ENCODE data around the gene CHRNA1.

GRCh38 chr2:174699993-174700766 lies 64.1 kb downstream of the CHRNA1 start:
- TF ChIP-seq CTCF (IDR thresholded peaks at IDR 0.05): peak; percentile 61 to 75 (median 70)
- no peak for TF ChIP-seq POLR2A (IDR thresholded peaks at IDR 0.05)

Measured in uterus (tissue), 2 donors.